SK-N-SH (cell line): Measurements from ENCODE around the gene KAT14. TPM values are rescaled to one million over a fixed set of nuclear protein-coding genes. Genes with fewer than 3 reads are reported as not detected.

ENCODE experiments used
- CTCF ChIA-PET: fragments of 300-600, 350-600 bp; formaldehyde crosslinking; extraction: SDS; loops from one replicate; lab custom pipeline; 2021; lab: Yijun Ruan, JAX
- POLR2A ChIA-PET: fragments of 350-600 bp; sonication (Branson Sonifier 250); formaldehyde crosslinking; extraction: SDS; loops from one replicate; lab custom pipeline; 2020; ENCODE audit warnings: antibody characterized with exemption, inconsistent platforms; lab: Yijun Ruan, JAX
- DNase-seq: peaks from one replicate; pipeline ENCODE4 v3.0.0; 2012
- H2AFZ ChIP-seq: fragments of 200-600 bp; sonication (generic); 2 replicates; pipeline ENCODE4 v1.8.1; 2016; ENCODE audit warnings: antibody characterized with exemption, mild to moderate bottlenecking, low read depth
- H3F3A ChIP-seq: fragments of 200-600 bp; sonication (generic); replicated peaks from 2 replicates; pipeline ENCODE3; 2016; ENCODE audit warnings: antibody characterized with exemption, mild to moderate bottlenecking; ENCODE audit not compliant: insufficient read depth
- H3K27ac ChIP-seq, 2 experiments: fragments of 200-500 bp in 1 of 2; fragments of 200-600 bp in 1 of 2; sonication (Bioruptor generic) in 1 of 2; sonication (generic), shearing (Covaris generic) in 1 of 2; 2 replicates each; pipeline versions ENCODE4 v1.5.1 to v1.6.1; 2014 to 2016; ENCODE audit warnings: low read depth in 2 of 2, inconsistent platforms in 1 of 2, low read length in 1 of 2, mild to moderate bottlenecking in 1 of 2, mixed read lengths in 1 of 2
- H3K27me3 ChIP-seq: fragments of 200-600 bp; sonication (generic), shearing (Covaris generic); 2 replicates; pipeline ENCODE4 v1.6.1; 2016; ENCODE audit warnings: mixed run types; ENCODE audit not compliant: insufficient read depth
- H3K36me3 ChIP-seq, 2 experiments: fragments of 200-500 bp in 1 of 2; fragments of 200-600 bp in 1 of 2; sonication (Bioruptor generic) in 1 of 2; sonication (generic) in 1 of 2; replicated peaks in 1 of 2; 2 replicates each; pipeline versions ENCODE3 to v1.5.1; 2014 to 2016; ENCODE audit warnings: low read length in 1 of 2, mild to moderate bottlenecking in 1 of 2; ENCODE audit not compliant: insufficient read depth in 2 of 2, control insufficient read depth in 1 of 2
- H3K4me1 ChIP-seq, 2 experiments: fragments of 200-500 bp in 1 of 2; fragments of 200-600 bp in 1 of 2; sonication (Bioruptor generic) in 1 of 2; sonication (generic), shearing (Covaris generic) in 1 of 2; 2 replicates each; pipeline versions ENCODE4 v1.5.1 to v1.6.1; 2014 to 2016; ENCODE audit warnings: low read depth in 1 of 2, low read length in 1 of 2, mixed run types in 1 of 2; ENCODE audit not compliant: insufficient read depth in 2 of 2, control insufficient read depth in 1 of 2
- H3K4me2 ChIP-seq: fragments of 200-600 bp; sonication (generic), shearing (Covaris generic); 2 replicates; pipeline ENCODE4 v1.6.1; 2017; ENCODE audit warnings: mixed run types
- H3K4me3 ChIP-seq, 2 experiments: fragments of 200-500 bp in 1 of 2; fragments of 200-600 bp in 1 of 2; sonication (Bioruptor generic) in 1 of 2; sonication (generic), shearing (Covaris generic) in 1 of 2; 2 replicates each; pipeline versions ENCODE4 v1.5.1 to v1.8.1; 2014 to 2016; ENCODE audit warnings: low read depth in 2 of 2, inconsistent platforms in 1 of 2, low read length in 1 of 2, mild to moderate bottlenecking in 1 of 2, mixed read lengths in 1 of 2, moderate library complexity in 1 of 2
- H3K79me2 ChIP-seq: fragments of 200-600 bp; sonication (generic); 2 replicates; pipeline ENCODE4 v1.8.1; 2017; ENCODE audit warnings: mild to moderate bottlenecking; ENCODE audit not compliant: insufficient read depth
- H3K9ac ChIP-seq: fragments of 200-600 bp; sonication (generic); 2 replicates; pipeline ENCODE4 v1.6.1; 2017; ENCODE audit warnings: mixed run types
- H3K9me2 ChIP-seq: fragments of 200-600 bp; sonication (generic); 2 replicates; pipeline ENCODE4 v1.6.1; 2017; ENCODE audit warnings: mixed run types
- H3K9me3 ChIP-seq: fragments of 200-600 bp; sonication (generic); 2 replicates; pipeline ENCODE4 v1.6.1; 2017; ENCODE audit warnings: mixed run types, mild to moderate bottlenecking, moderate library complexity
- H4K20me1 ChIP-seq: fragments of 200-600 bp; sonication (generic); 2 replicates; pipeline ENCODE4 v1.6.1; 2017; ENCODE audit warnings: mild to moderate bottlenecking, mixed run types; ENCODE audit not compliant: insufficient read depth
- CHD2 ChIP-seq: fragments of 150-350 bp; IDR thresholded peaks from 2 replicates; pipeline ENCODE4 v1.6.1; 2018; ENCODE audit warnings: low read length; ENCODE audit not compliant: partially characterized antibody
- EP300 ChIP-seq, 2 experiments: IDR thresholded peaks; 2 replicates each; pipeline versions ENCODE4 v1.4.0 to v1.6.1; 2012; ENCODE audit warnings: borderline replicate concordance in 1 of 2, low read depth in 1 of 2, low read length in 1 of 2
- EZH2phosphoT487 ChIP-seq: fragments of 200-600 bp; sonication (generic); IDR thresholded peaks from 2 replicates; pipeline ENCODE4 v1.6.1; 2017; ENCODE audit warnings: low read depth, mixed run types, mild to moderate bottlenecking, antibody characterized with exemption, moderate library complexity, borderline replicate concordance
- FOXM1 ChIP-seq: IDR thresholded peaks from 2 replicates; pipeline ENCODE4 v1.4.0; 2012; ENCODE audit warnings: low read depth, mild to moderate bottlenecking
- GABPA ChIP-seq: IDR thresholded peaks from 2 replicates; pipeline ENCODE4 v1.4.0; 2012; ENCODE audit warnings: low read depth, mild to moderate bottlenecking
- IRF3 ChIP-seq: fragments of 150-350 bp; IDR thresholded peaks from 2 replicates; pipeline ENCODE4 v1.6.1; 2016; ENCODE audit warnings: mild to moderate bottlenecking, low read depth, low read length
- JUND ChIP-seq: IDR thresholded peaks from 2 replicates; pipeline ENCODE4 v1.4.0; 2012
- MEF2A ChIP-seq: IDR thresholded peaks from 2 replicates; pipeline ENCODE4 v1.4.0; 2012; ENCODE audit warnings: low read depth, borderline replicate concordance
- MXI1 ChIP-seq: IDR thresholded peaks from 2 replicates; pipeline ENCODE4 v1.6.1; 2012; ENCODE audit warnings: mild to moderate bottlenecking, low read depth, low read length, improper control_type of control experiment
- NFIC ChIP-seq: IDR thresholded peaks from 2 replicates; pipeline ENCODE4 v1.4.0; 2012; ENCODE audit warnings: borderline replicate concordance
- RCOR1 ChIP-seq: fragments of 150-350 bp; IDR thresholded peaks from 2 replicates; pipeline ENCODE4 v1.6.1; 2017; ENCODE audit warnings: antibody characterized with exemption, low read length
- RFX5 ChIP-seq: IDR thresholded peaks from 2 replicates; pipeline ENCODE4 v1.6.1; 2012; ENCODE audit warnings: mild to moderate bottlenecking, improper control_type of control experiment, low read length
- SMC3 ChIP-seq: IDR thresholded peaks from 2 replicates; pipeline ENCODE4 v1.6.1; 2012; ENCODE audit warnings: low read depth, low read length, improper control_type of control experiment
- TCF12 ChIP-seq: IDR thresholded peaks from 2 replicates; pipeline ENCODE4 v1.4.0; 2012
- TEAD4 ChIP-seq: IDR thresholded peaks from 2 replicates; pipeline ENCODE4 v1.4.0; 2012; ENCODE audit warnings: mild to moderate bottlenecking, borderline replicate concordance; ENCODE audit not compliant: insufficient read depth
- USF2 ChIP-seq: fragments of 150-350 bp; IDR thresholded peaks from 2 replicates; pipeline ENCODE4 v1.6.1; 2017; ENCODE audit warnings: antibody characterized with exemption, low read length, low read depth, borderline replicate concordance
- WGBS: methylation state at CpG from one replicate; pipeline ENCODE4 v1.1.6; 2017; ENCODE audit warnings: low lambda C conversion rate; 5-methylcytosine and 5-hydroxymethylcytosine counted together
- polyA plus RNA-seq, 3 experiments: library from polyadenylated mRNA; depleted of rRNA; stranded (reverse); fragments of >200 nt; gene quantifications; 2 replicates each; pipeline ENCODE4 v1.2.3, GENCODE V29; 2012
- TF ChIP-seq, protein P1 (sequence below): IDR thresholded peaks from 2 replicates; pipeline ENCODE4; 2012
- TF ChIP-seq, protein P2 (sequence below): IDR thresholded peaks from 2 replicates; pipeline ENCODE4 v1.4.0; 2012; ENCODE audit warnings: low read depth

Gene KAT14
- polyA plus RNA-seq, 1 of the 3 experiments (the other 2 are of a cell fraction) = 7.3 TPM

DNA sequence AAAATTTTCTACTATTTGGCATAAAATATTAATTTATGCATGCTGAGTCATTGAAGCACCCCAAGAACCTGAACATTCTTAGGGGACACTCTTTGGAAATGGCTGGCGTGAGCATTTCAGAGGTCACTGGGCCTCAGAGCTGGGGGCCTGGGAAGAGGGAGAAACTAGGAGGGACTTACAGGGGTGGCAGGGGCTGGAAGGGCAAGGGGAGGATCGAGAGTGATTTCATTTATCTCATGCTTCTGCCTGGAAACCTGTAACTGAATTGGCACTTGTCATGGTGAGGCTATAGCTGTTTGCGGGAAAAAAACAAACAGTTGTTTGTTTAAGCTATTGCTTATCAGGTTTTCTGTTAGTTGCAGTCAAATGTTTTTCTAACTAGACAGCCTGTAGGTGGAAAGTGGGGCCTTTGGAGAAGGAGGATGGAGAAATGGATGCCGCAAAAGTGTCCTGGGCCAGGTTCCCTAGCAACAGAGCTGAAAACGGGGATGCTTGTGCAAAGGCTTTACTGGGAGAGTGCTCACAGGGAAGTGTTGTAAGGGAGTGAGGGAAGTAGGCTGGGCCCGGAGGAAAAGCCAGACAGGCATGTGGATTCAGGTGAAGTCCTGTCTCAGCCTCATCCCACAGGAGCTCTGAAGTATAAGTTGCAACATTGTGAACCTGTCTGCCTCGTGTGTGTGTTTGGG, 36.4 kb upstream of the KAT14 start:
- Histone ChIP-seq H3K27me3 (no peaks in the 10 kb centered on the region; the same call in 1 of the 2 replicates), H3K9me3 (no peaks in the 10 kb centered on the region), H3K36me3 (no peaks in the 10 kb centered on the region), H3K4me3 (no peak overlapping the region), H3K4me2 (no peak overlapping the region), H3K27ac (no peak overlapping the region), H3K79me2 (no peaks in the 10 kb centered on the region), H3K9ac (no peak overlapping the region), H3K4me1 (no peaks in the 10 kb centered on the region), H3F3A (no peaks in the 10 kb centered on the region), H2AFZ (no peak overlapping the region), H3K9me2 (no peaks in the 10 kb centered on the region), H4K20me1 (no peaks in the 10 kb centered on the region)
- TF ChIP-seq JUND = no peak
- TF ChIP-seq, protein P1, sequence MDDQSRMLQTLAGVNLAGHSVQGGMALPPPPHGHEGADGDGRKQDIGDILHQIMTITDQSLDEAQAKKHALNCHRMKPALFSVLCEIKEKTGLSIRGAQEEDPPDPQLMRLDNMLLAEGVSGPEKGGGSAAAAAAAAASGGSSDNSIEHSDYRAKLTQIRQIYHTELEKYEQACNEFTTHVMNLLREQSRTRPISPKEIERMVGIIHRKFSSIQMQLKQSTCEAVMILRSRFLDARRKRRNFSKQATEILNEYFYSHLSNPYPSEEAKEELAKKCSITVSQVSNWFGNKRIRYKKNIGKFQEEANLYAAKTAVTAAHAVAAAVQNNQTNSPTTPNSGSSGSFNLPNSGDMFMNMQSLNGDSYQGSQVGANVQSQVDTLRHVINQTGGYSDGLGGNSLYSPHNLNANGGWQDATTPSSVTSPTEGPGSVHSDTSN = no peak
- TF ChIP-seq SMC3 = no peak
- TF ChIP-seq USF2 = no peak
- TF ChIP-seq EP300 (IDR thresholded peaks at IDR 0.05; ENCODE audit: borderline replicate concordance in 1 of 2, low read depth in 1 of 2, low read length in 1 of 2) = no peak
- no peak for TF ChIP-seq NFIC
- TF ChIP-seq FOXM1 = no peak
- TF ChIP-seq GABPA = no peak
- no peak for TF ChIP-seq IRF3
- TF ChIP-seq TEAD4 = no peak
- ChIA-PET CTCF (no interaction called here), POLR2A (no interaction called here)
- WGBS = 35% methylated on average over 7 of the region's 7 CpGs
- DNase-seq = no peak

- no peaks in the 10 kb centered on the region for H3K36me3 ChIP-seq
- no peak overlapping the region for H2AFZ ChIP-seq
- H3K4me3 ChIP-seq = no peak overlapping the region
- no peak for TF ChIP-seq IRF3
- TF ChIP-seq JUND = no peak
- no peak for TF ChIP-seq FOXM1
- TF ChIP-seq RFX5 = no peak
- TF ChIP-seq, protein P2, sequence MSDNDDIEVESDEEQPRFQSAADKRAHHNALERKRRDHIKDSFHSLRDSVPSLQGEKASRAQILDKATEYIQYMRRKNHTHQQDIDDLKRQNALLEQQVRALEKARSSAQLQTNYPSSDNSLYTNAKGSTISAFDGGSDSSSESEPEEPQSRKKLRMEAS = no peak
- no peak for TF ChIP-seq RCOR1
- no peak for TF ChIP-seq EZH2phosphoT487
- TF ChIP-seq GABPA = no peak
- TF ChIP-seq TCF12 = no peak
- no peak for TF ChIP-seq EP300 (IDR thresholded peaks at IDR 0.05; ENCODE audit: borderline replicate concordance in 1 of 2, low read depth in 1 of 2, low read length in 1 of 2)
- no peak for TF ChIP-seq MXI1
- no peak for TF ChIP-seq MEF2A
- no peak for TF ChIP-seq CHD2
- no peaks in the 10 kb centered on the region for H3K9me3 ChIP-seq
- no peak for DNase-seq
- H3K4me1 ChIP-seq = no peaks in the 10 kb centered on the region
- H3K27ac ChIP-seq = no peak overlapping the region
- H3F3A ChIP-seq = no peaks in the 10 kb centered on the region
- H3K27me3 ChIP-seq = no peaks in the 10 kb centered on the region; the same call in 1 of the 2 replicates
- ChIA-PET CTCF (interaction anchor here (0.6 kb wide), 1 partner anchor 119 kb away, joined by 3 read pairs; no protein-coding TSS in a partner anchor), POLR2A (no interaction called here)
- H4K20me1 ChIP-seq = no peaks in the 10 kb centered on the region
- no peaks in the 10 kb centered on the region for H3K79me2 ChIP-seq
- H3K9ac ChIP-seq = no peak overlapping the region
- WGBS = 66% methylated on average over 1 of the region's 1 CpG
- H3K9me2 ChIP-seq = no peaks in the 10 kb centered on the region
- H3K4me2 ChIP-seq = no peak overlapping the region
These were observed 34.2 kb upstream of the KAT14 start for GRCh38 chr20:18103497-18103896.
